HEK293 (cell line): Measurements from ENCODE around the gene HNRNPM.

Source experiments
- CTCF ChIA-PET: fragments of 350-600 bp; formaldehyde crosslinking; extraction: SDS; loops from one replicate; lab custom pipeline; 2021; ENCODE audit warnings: antibody characterized with exemption; lab: Yijun Ruan, JAX
- POLR2A ChIA-PET: fragments of 300-600 bp; formaldehyde crosslinking; extraction: SDS; loops from one replicate; lab custom pipeline; 2020; ENCODE audit warnings: antibody characterized with exemption, inconsistent platforms; lab: Yijun Ruan, JAX
- H3K27ac ChIP-seq: fragments of 200-500 bp; sonication (Bioruptor generic); 2 replicates; pipeline ENCODE4 v1.5.1; 2014; ENCODE audit warnings: low read depth, low read length, control low read depth, inconsistent platforms; ENCODE audit errors: extremely low read depth
- H3K36me3 ChIP-seq, 2 experiments: fragments of 200-500 bp in 1 of 2; sonication (Bioruptor generic) in 1 of 2; 1 replicate in 1 of 2; 2 replicates in 1 of 2; pipeline ENCODE4 v1.5.1; 2014 to 2017; ENCODE audit warnings: inconsistent platforms in 2 of 2, low read length in 2 of 2; ENCODE audit not compliant: control insufficient read depth in 2 of 2, insufficient read depth in 1 of 2
- H3K4me1 ChIP-seq: fragments of 200-500 bp; sonication (Bioruptor generic); 2 replicates; pipeline ENCODE4 v1.5.1; 2014; ENCODE audit warnings: mild to moderate bottlenecking, low read length, inconsistent platforms; ENCODE audit not compliant: control insufficient read depth, insufficient read depth
- H3K4me3 ChIP-seq: 2 replicates; pipeline ENCODE4 v1.5.1; 2011; ENCODE audit warnings: low read depth, mild to moderate bottlenecking, control low read depth, low read length, moderate library complexity
- H3K9me3 ChIP-seq: fragments of 200-500 bp; sonication (Bioruptor generic); 2 replicates; pipeline ENCODE4 v1.5.1; 2014; ENCODE audit warnings: low read depth, low read length, inconsistent platforms; ENCODE audit not compliant: control insufficient read depth, insufficient read depth
- EGR2 ChIP-seq: fragments of 450-650 bp; formaldehyde crosslinking; IDR thresholded peaks from 2 replicates; pipeline ENCODE4 v1.5.1; 2016; ENCODE audit warnings: low read depth, missing biosample characterization, missing genetic modification characterization
- MEIS1 ChIP-seq: sonication (generic); formaldehyde crosslinking; IDR thresholded peaks from 2 replicates; pipeline ENCODE4 v1.8.1; 2022; ENCODE audit warnings: missing genetic modification reagents, mild to moderate bottlenecking, borderline replicate concordance
- OSR2 ChIP-seq: fragments of 450-650 bp; formaldehyde crosslinking; IDR thresholded peaks from 2 replicates; pipeline ENCODE4 v1.5.1; 2016; ENCODE audit warnings: missing biosample characterization, missing genetic modification characterization
- TCF7L2 ChIP-seq: IDR thresholded peaks from 2 replicates; pipeline ENCODE4 v1.6.1; 2011; ENCODE audit warnings: low read depth, mild to moderate bottlenecking, inconsistent platforms, low read length, moderate library complexity, borderline replicate concordance
- ZEB2 ChIP-seq: fragments of 450-650 bp; formaldehyde crosslinking; IDR thresholded peaks from 2 replicates; pipeline ENCODE4 v1.5.1; 2016; ENCODE audit warnings: missing biosample characterization, missing genetic modification characterization
- ZFP37 ChIP-seq: fragments of 450-650 bp; formaldehyde crosslinking; IDR thresholded peaks from 2 replicates; pipeline ENCODE4 v1.5.1; 2016; ENCODE audit warnings: missing biosample characterization, missing genetic modification characterization
- ZNF114 ChIP-seq: fragments of 450-650 bp; formaldehyde crosslinking; IDR thresholded peaks from 2 replicates; pipeline ENCODE4 v1.5.0; 2017; ENCODE audit warnings: missing biosample characterization, missing genetic modification characterization
- ZNF157 ChIP-seq: fragments of 450-650 bp; formaldehyde crosslinking; IDR thresholded peaks from 2 replicates; pipeline ENCODE4 v1.5.1; 2016; ENCODE audit warnings: missing biosample characterization, missing genetic modification characterization
- ZNF48 ChIP-seq: fragments of 450-650 bp; formaldehyde crosslinking; IDR thresholded peaks from 2 replicates; pipeline ENCODE4 v1.5.1; 2016; ENCODE audit warnings: missing biosample characterization, missing genetic modification characterization
- ZNF768 ChIP-seq: fragments of 450-650 bp; formaldehyde crosslinking; IDR thresholded peaks from 2 replicates; pipeline ENCODE4 v1.5.1; 2018; ENCODE audit warnings: missing biosample characterization, mild to moderate bottlenecking, missing genetic modification characterization
- ZNF785 ChIP-seq: fragments of 450-650 bp; formaldehyde crosslinking; IDR thresholded peaks from 2 replicates; pipeline ENCODE4 v1.5.1; 2016; ENCODE audit warnings: missing biosample characterization, missing genetic modification characterization
- ZNF791 ChIP-seq: fragments of 450-650 bp; formaldehyde crosslinking; IDR thresholded peaks from 2 replicates; pipeline ENCODE4 v1.5.1; 2016; ENCODE audit warnings: missing biosample characterization, missing genetic modification characterization
- ZNF837 ChIP-seq: fragments of 450-650 bp; formaldehyde crosslinking; IDR thresholded peaks from 2 replicates; pipeline ENCODE4 v1.5.1; 2016; ENCODE audit warnings: missing biosample characterization, missing genetic modification characterization
- ZSCAN30 ChIP-seq: fragments of 450-650 bp; IDR thresholded peaks from 2 replicates; pipeline ENCODE4 v1.5.1; 2018; ENCODE audit warnings: missing biosample characterization, mild to moderate bottlenecking, missing genetic modification characterization, moderate library complexity
- TF ChIP-seq, protein P1 (sequence below): fragments of 450-650 bp; formaldehyde crosslinking; IDR thresholded peaks from 2 replicates; pipeline ENCODE4 v1.5.1; 2016; ENCODE audit warnings: missing biosample characterization, missing genetic modification characterization
- TF ChIP-seq, protein P2 (sequence below): fragments of 450-650 bp; formaldehyde crosslinking; IDR thresholded peaks from 2 replicates; pipeline ENCODE4 v1.5.1; 2016; ENCODE audit warnings: missing biosample characterization, missing genetic modification characterization
- TF ChIP-seq, protein P3 (sequence below): fragments of 450-650 bp; formaldehyde crosslinking; IDR thresholded peaks from 2 replicates; pipeline ENCODE4 v1.5.1; 2016; ENCODE audit warnings: missing biosample characterization, missing genetic modification characterization
- TF ChIP-seq, protein P4 (sequence below): fragments of 450-650 bp; formaldehyde crosslinking; IDR thresholded peaks from 2 replicates; pipeline ENCODE4; 2016; ENCODE audit warnings: missing biosample characterization, missing genetic modification characterization
- TF ChIP-seq, protein P5 (sequence below): fragments of 450-650 bp; formaldehyde crosslinking; IDR thresholded peaks from 2 replicates; pipeline ENCODE4 v1.5.1; 2016; ENCODE audit warnings: missing biosample characterization, missing genetic modification characterization
- TF ChIP-seq, protein P6 (sequence below): fragments of 450-650 bp; formaldehyde crosslinking; IDR thresholded peaks from 2 replicates; pipeline ENCODE4 v1.5.1; 2016; ENCODE audit warnings: missing biosample characterization, missing genetic modification characterization, low read depth
- TF ChIP-seq, protein P7 (sequence below): fragments of 450-650 bp; IDR thresholded peaks from 2 replicates; pipeline ENCODE4 v1.5.1; 2018; ENCODE audit warnings: missing biosample characterization, missing genetic modification characterization

HNRNPM gene

DNA sequence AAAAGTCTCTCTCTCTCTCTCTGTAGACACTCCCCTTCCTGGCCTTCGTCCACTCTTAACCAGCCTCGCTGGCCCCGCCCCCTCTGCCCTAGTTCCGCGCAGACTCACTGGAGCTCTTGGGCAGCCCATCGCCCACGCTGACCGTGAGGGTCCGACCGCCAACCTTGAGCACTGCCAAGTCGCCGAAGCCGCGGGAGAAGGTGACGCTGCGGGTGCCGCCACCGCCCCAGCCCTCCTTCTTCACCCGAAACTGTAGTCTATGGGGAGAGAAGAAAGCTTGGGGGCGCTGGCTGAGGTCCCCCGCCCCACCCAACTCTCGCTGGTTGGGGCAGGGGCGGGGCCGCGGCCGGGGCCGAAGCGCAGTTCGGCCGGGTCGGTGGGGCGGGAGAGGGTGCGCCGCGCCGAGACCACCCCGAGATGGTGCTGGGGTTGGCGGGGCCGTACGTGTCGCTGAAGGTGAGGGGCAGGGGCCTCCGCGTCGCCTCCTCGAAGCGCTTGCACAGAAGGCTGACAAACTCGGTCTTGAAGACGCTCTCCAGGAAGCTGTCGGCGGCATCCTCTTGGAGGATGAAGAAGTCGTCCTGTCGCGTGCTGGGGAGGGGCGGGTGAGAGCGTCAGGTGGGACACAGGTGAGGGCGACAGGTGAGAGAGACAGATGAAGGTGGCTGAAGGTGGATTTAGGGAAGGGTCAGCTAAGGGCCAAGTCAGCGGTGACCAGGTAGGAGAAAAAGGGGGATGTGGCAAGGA is 81.7 kb downstream of the HNRNPM start (continued):
- TF ChIP-seq, protein P1, sequence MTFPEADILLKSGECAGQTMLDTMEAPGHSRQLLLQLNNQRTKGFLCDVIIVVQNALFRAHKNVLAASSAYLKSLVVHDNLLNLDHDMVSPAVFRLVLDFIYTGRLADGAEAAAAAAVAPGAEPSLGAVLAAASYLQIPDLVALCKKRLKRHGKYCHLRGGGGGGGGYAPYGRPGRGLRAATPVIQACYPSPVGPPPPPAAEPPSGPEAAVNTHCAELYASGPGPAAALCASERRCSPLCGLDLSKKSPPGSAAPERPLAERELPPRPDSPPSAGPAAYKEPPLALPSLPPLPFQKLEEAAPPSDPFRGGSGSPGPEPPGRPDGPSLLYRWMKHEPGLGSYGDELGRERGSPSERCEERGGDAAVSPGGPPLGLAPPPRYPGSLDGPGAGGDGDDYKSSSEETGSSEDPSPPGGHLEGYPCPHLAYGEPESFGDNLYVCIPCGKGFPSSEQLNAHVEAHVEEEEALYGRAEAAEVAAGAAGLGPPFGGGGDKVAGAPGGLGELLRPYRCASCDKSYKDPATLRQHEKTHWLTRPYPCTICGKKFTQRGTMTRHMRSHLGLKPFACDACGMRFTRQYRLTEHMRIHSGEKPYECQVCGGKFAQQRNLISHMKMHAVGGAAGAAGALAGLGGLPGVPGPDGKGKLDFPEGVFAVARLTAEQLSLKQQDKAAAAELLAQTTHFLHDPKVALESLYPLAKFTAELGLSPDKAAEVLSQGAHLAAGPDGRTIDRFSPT = no peak; the same call in 1 of the 2 replicates
- TF ChIP-seq, protein P2, sequence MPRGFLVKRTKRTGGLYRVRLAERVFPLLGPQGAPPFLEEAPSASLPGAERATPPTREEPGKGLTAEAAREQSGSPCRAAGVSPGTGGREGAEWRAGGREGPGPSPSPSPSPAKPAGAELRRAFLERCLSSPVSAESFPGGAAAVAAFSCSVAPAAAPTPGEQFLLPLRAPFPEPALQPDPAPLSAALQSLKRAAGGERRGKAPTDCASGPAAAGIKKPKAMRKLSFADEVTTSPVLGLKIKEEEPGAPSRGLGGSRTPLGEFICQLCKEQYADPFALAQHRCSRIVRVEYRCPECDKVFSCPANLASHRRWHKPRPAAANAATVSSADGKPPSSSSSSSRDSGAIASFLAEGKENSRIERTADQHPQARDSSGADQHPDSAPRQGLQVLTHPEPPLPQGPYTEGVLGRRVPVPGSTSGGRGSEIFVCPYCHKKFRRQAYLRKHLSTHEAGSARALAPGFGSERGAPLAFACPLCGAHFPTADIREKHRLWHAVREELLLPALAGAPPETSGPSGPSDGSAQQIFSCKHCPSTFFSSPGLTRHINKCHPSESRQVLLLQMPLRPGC (tag by site-specific recombination) = no peak; the same call in 1 of the 2 replicates
- TF ChIP-seq, protein P3, sequence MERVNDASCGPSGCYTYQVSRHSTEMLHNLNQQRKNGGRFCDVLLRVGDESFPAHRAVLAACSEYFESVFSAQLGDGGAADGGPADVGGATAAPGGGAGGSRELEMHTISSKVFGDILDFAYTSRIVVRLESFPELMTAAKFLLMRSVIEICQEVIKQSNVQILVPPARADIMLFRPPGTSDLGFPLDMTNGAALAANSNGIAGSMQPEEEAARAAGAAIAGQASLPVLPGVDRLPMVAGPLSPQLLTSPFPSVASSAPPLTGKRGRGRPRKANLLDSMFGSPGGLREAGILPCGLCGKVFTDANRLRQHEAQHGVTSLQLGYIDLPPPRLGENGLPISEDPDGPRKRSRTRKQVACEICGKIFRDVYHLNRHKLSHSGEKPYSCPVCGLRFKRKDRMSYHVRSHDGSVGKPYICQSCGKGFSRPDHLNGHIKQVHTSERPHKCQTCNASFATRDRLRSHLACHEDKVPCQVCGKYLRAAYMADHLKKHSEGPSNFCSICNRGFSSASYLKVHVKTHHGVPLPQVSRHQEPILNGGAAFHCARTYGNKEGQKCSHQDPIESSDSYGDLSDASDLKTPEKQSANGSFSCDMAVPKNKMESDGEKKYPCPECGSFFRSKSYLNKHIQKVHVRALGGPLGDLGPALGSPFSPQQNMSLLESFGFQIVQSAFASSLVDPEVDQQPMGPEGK = 0 out of 2 replicates have a peak, but pooled peaks have one; percentile 44
- TF ChIP-seq, protein P4, sequence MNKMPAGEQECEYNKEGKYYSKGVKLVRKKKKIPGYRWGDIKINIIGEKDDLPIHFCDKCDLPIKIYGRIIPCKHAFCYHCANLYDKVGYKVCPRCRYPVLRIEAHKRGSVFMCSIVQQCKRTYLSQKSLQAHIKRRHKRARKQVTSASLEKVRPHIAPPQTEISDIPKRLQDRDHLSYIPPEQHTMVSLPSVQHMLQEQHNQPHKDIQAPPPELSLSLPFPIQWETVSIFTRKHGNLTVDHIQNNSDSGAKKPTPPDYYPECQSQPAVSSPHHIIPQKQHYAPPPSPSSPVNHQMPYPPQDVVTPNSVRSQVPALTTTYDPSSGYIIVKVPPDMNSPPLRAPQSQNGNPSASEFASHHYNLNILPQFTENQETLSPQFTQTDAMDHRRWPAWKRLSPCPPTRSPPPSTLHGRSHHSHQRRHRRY = no peak
- no peak for TF ChIP-seq ZSCAN30
- no peak for TF ChIP-seq MEIS1 (CRISPR knock-in tag)
- no peak for TF ChIP-seq ZNF837
- TF ChIP-seq ZNF157 (tag by site-specific recombination) = no peak
- TF ChIP-seq ZFP37 = no peak
- no peak for TF ChIP-seq OSR2 (tag by site-specific recombination)
- TF ChIP-seq ZNF768 = no peak
- TF ChIP-seq EGR2 (tag by site-specific recombination) = 0 out of 2 replicates have a peak, but pooled peaks have one; percentile 3
- no peak for TF ChIP-seq TCF7L2
- TF ChIP-seq, protein P5, sequence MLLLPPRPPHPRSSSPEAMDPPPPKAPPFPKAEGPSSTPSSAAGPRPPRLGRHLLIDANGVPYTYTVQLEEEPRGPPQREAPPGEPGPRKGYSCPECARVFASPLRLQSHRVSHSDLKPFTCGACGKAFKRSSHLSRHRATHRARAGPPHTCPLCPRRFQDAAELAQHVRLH (tag by site-specific recombination) = no peak
- TF ChIP-seq ZNF48 (tag by site-specific recombination) = no peak
- TF ChIP-seq, protein P6, sequence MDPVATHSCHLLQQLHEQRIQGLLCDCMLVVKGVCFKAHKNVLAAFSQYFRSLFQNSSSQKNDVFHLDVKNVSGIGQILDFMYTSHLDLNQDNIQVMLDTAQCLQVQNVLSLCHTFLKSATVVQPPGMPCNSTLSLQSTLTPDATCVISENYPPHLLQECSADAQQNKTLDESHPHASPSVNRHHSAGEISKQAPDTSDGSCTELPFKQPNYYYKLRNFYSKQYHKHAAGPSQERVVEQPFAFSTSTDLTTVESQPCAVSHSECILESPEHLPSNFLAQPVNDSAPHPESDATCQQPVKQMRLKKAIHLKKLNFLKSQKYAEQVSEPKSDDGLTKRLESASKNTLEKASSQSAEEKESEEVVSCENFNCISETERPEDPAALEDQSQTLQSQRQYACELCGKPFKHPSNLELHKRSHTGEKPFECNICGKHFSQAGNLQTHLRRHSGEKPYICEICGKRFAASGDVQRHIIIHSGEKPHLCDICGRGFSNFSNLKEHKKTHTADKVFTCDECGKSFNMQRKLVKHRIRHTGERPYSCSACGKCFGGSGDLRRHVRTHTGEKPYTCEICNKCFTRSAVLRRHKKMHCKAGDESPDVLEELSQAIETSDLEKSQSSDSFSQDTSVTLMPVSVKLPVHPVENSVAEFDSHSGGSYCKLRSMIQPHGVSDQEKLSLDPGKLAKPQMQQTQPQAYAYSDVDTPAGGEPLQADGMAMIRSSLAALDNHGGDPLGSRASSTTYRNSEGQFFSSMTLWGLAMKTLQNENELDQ (tag by site-specific recombination) = no peak

DNA sequence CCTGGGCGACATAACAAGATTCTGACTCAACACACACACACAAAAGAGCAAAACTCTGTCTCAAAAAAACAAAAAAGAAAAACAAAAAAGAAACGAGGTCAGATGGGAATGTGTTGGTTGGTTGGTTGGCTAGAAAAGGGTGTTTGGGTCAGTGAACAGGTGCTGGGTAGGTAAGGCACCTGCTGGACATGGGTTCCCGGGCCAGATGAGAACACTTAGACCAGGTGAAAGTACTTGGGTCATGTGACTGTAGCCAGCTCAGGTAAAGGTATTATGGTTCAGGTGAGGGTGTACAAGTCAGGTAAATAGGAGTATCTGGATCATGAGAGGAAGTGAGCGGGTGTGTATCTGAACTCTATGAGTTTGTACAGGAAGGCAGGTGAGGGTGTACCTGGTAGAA is 83.7 kb downstream of the HNRNPM start:
- ChIA-PET CTCF (interaction anchor here (0.7 to 1.9 kb wide), 2 partner anchors 50 to 107 kb away, joined by 3 to 5 read pairs; no protein-coding TSS in a partner anchor), POLR2A (no interaction called here)
- no peaks in the 10 kb centered on the region for H3K9me3 ChIP-seq

More for the DNA sequence above, 83.7 kb downstream of the HNRNPM start:
- Histone ChIP-seq H3K27ac (no peak overlapping the region), H3K4me3 (no peak overlapping the region), H3K36me3 (no peaks in the 10 kb centered on the region), H3K4me1 (no peaks in the 10 kb centered on the region)
- TF ChIP-seq, protein P7, sequence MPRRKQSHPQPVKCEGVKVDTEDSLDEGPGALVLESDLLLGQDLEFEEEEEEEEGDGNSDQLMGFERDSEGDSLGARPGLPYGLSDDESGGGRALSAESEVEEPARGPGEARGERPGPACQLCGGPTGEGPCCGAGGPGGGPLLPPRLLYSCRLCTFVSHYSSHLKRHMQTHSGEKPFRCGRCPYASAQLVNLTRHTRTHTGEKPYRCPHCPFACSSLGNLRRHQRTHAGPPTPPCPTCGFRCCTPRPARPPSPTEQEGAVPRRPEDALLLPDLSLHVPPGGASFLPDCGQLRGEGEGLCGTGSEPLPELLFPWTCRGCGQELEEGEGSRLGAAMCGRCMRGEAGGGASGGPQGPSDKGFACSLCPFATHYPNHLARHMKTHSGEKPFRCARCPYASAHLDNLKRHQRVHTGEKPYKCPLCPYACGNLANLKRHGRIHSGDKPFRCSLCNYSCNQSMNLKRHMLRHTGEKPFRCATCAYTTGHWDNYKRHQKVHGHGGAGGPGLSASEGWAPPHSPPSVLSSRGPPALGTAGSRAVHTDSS (tag by site-specific recombination) = no peak
- no peak for TF ChIP-seq ZNF791
- no peak for TF ChIP-seq ZNF785 (tag by site-specific recombination)
- TF ChIP-seq ZNF114 (tag by site-specific recombination) = no peak
- TF ChIP-seq ZEB2 (tag by site-specific recombination) = peak; percentile 98
